ENCODE measurements around the gene TMTC1. TPM values are rescaled to one million over a fixed set of nuclear protein-coding genes. Genes with fewer than 3 reads are reported as not detected.

TMTC1 gene
- total RNA-seq, 2 experiments from 2014 or later, result not detected

DNA sequence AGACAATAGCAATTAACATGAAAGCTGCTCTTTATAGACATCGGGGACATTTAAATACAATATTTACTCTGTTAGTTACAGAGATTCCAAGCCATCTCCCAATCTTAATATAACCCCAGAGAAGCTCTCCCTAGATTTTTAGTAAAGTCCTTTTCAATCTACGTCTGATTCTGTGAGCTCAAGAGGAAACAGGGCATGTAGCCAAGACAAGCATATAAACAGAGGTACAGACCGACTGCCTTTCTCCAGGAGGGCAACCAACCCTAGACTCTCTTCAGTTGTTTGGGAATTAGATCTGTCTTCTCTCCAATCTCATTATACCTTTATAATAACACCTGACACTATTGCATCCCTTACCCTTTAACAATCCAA, 57.4 kb downstream of the TMTC1 start:
- TF ChIP-seq, protein P1, sequence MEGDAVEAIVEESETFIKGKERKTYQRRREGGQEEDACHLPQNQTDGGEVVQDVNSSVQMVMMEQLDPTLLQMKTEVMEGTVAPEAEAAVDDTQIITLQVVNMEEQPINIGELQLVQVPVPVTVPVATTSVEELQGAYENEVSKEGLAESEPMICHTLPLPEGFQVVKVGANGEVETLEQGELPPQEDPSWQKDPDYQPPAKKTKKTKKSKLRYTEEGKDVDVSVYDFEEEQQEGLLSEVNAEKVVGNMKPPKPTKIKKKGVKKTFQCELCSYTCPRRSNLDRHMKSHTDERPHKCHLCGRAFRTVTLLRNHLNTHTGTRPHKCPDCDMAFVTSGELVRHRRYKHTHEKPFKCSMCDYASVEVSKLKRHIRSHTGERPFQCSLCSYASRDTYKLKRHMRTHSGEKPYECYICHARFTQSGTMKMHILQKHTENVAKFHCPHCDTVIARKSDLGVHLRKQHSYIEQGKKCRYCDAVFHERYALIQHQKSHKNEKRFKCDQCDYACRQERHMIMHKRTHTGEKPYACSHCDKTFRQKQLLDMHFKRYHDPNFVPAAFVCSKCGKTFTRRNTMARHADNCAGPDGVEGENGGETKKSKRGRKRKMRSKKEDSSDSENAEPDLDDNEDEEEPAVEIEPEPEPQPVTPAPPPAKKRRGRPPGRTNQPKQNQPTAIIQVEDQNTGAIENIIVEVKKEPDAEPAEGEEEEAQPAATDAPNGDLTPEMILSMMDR (IDR thresholded peaks at IDR 0.05), result no peak
- no peak overlapping the region for H3K4me3 Mint-ChIP-seq
- ATAC-seq (ENCODE audit: poor library complexity) (no peak), DNase-seq (no peak)
- no peak overlapping the region for H3K27ac Mint-ChIP-seq
- Histone ChIP-seq H3K4me3 (ENCODE audit: low read length) (no peak overlapping the region), H3K4me1 (ENCODE audit: insufficient read depth, low read length) (no peaks in the 10 kb centered on the region), H3K27me3 (ENCODE audit: control insufficient read depth in 1 of 2, insufficient read depth in 2 of 2, low read length in 2 of 2) (no peaks in the 10 kb centered on the region), H3K36me3 (ENCODE audit: insufficient read depth, low read length) (no peaks in the 10 kb centered on the region), H3K27ac (ENCODE audit: low read depth in 1 of 2, low read length in 2 of 2) (no peak overlapping the region), H3K9me3 (ENCODE audit: control insufficient read depth in 1 of 2, insufficient read depth in 1 of 2, low read length in 2 of 2) (no peaks in the 10 kb centered on the region)
- ChIA-PET POLR2A (no interaction called here), CTCF (no interaction called here)
- H3K9me3 Mint-ChIP-seq, result peaks cover 2% of the 10 kb centered on the region
- H3K4me1 Mint-ChIP-seq (ENCODE audit: low read depth), result no peaks in the 10 kb centered on the region
- intact Hi-C loops (cut with DNase I, micrococcal nuclease), result no loop called here
- no peaks in the 10 kb centered on the region for H3K27me3 Mint-ChIP-seq
- H3K36me3 Mint-ChIP-seq (ENCODE audit: low read depth), result no peaks in the 10 kb centered on the region

DNA sequence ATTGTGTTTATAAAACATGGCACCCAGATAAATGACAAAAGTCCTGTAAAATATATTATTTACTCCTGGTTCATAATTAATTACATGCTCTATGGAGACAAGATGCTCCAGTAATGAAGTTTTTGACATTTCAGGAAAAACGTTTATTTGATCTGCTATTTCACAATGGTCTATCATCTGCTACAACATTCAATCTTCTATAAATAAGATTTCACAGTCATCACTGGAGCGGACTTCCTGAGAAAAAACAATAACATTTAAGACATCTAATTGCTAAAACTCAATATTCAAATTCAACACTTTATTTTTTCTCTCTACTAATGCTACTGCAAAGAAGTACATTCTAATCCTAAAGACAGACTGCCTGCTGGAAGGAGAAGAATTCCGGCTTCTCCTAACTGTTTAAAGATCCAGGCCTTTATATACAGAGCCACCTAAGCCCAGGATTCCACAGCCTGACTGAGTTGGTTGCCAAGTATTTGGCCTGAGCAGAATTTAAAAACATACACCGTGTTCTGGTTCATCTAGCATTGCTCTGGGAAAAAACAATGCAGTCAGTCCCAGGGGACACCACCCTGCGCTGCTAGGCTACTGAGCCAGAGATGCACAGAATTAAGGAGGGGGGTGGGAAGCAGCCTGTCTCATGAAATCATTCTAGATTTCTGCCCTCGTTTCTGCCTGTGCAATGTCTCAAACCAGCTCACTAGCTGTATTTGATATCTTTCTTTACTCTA, 58.0 kb downstream of the TMTC1 start:
- no peak overlapping the region for H3K4me3 ChIP-seq (ENCODE audit: low read length)
- ChIA-PET POLR2A (no interaction called here), CTCF (no interaction called here)
- no peaks in the 10 kb centered on the region for H3K9me3 ChIP-seq (ENCODE audit: control insufficient read depth in 1 of 2, insufficient read depth in 1 of 2, low read length in 2 of 2)
- H3K27ac Mint-ChIP-seq, result no peak overlapping the region
- H3K4me3 Mint-ChIP-seq, result no peak overlapping the region
- H3K36me3 Mint-ChIP-seq (ENCODE audit: low read depth), result no peaks in the 10 kb centered on the region
- TF ChIP-seq, protein P1 (IDR thresholded peaks at IDR 0.05), result no peak
- intact Hi-C loops (cut with DNase I, micrococcal nuclease), result no loop called here
- H3K27me3 ChIP-seq (ENCODE audit: control insufficient read depth in 1 of 2, insufficient read depth in 2 of 2, low read length in 2 of 2), result no peaks in the 10 kb centered on the region
- no peak overlapping the region for H3K27ac ChIP-seq (ENCODE audit: low read depth in 1 of 2, low read length in 2 of 2)
- H3K4me1 ChIP-seq (ENCODE audit: insufficient read depth, low read length), result no peaks in the 10 kb centered on the region
- H3K27me3 Mint-ChIP-seq, result no peaks in the 10 kb centered on the region
- no peaks in the 10 kb centered on the region for H3K4me1 Mint-ChIP-seq (ENCODE audit: low read depth)
- no peaks in the 10 kb centered on the region for H3K36me3 ChIP-seq (ENCODE audit: insufficient read depth, low read length)
- DNase-seq (no peak), ATAC-seq (ENCODE audit: poor library complexity) (no peak)
- peaks cover 2% of the 10 kb centered on the region for H3K9me3 Mint-ChIP-seq

DNA sequence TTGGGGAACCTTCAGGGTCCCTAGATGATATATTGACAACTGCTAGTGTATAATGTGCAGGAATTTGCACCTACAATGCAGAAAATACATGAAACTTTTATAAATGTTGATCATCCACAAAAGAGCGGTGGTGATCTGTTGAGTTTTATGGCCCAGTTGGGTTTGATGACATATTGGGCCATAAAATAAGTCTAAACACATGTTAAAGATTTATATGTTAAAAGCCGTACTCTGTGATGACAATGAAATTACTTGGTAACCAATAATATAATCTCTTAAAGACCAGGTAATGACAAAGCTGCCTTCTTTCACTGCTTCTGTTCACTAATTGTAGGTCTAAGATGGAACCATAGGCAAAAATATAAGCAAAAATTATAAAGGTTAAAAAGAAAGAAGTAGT, 61.6 kb downstream of the TMTC1 start:
- Mint-ChIP-seq H3K36me3 (ENCODE audit: low read depth) (no peaks in the 10 kb centered on the region), H3K27me3 (no peaks in the 10 kb centered on the region), H3K4me3 (no peak overlapping the region), H3K27ac (no peak overlapping the region), H3K4me1 (ENCODE audit: low read depth) (no peaks in the 10 kb centered on the region), H3K9me3 (no peaks in the 10 kb centered on the region)
- no peak for DNase-seq
- Histone ChIP-seq H3K27ac (ENCODE audit: low read depth in 1 of 2, low read length in 2 of 2) (no peak overlapping the region), H3K4me3 (ENCODE audit: low read length) (no peak overlapping the region), H3K4me1 (ENCODE audit: insufficient read depth, low read length) (no peaks in the 10 kb centered on the region), H3K27me3 (ENCODE audit: control insufficient read depth in 1 of 2, insufficient read depth in 2 of 2, low read length in 2 of 2) (no peaks in the 10 kb centered on the region), H3K9me3 (ENCODE audit: control insufficient read depth in 1 of 2, insufficient read depth in 1 of 2, low read length in 2 of 2) (no peaks in the 10 kb centered on the region), H3K36me3 (ENCODE audit: insufficient read depth, low read length) (no peaks in the 10 kb centered on the region)
- TF ChIP-seq, protein P1 (IDR thresholded peaks at IDR 0.05), result no peak
- ChIA-PET CTCF (no interaction called here), POLR2A (no interaction called here)
- no peak for ATAC-seq (ENCODE audit: poor library complexity)
- intact Hi-C loops (cut with DNase I, micrococcal nuclease), result no loop called here

Measured in CD4-positive, alpha-beta T cell (primary cell).